HG03439 (cell line): ENCODE data around the gene ZSCAN22.
"Not testable (repeated sequence)": the region's sequence is repeated elsewhere in the genome, so short reads cannot be mapped to it uniquely, and the experiment has no call there.

Experiments used
- ATAC-seq: cut with Tn5 transposase; IDR thresholded peaks from one replicate; pipeline ENCODE4 v1.9.1; 2021; ENCODE audit warnings: mild to moderate bottlenecking, moderate library complexity; ENCODE audit not compliant: unreplicated experiment

ZSCAN22 gene

GRCh38 chr19:58368561-58369360 is 42.0 kb downstream of the ZSCAN22 start:
- ATAC-seq = no peak

- no peak for ATAC-seq
Measured at GRCh38 chr19:58372311-58373133, 45.7 kb downstream of the ZSCAN22 start.

- ATAC-seq = no peak
Measured at GRCh38 chr19:58374200-58374599, 47.4 kb downstream of the ZSCAN22 start.

- ATAC-seq = not testable (repeated sequence)
Measured at GRCh38 chr19:58376724-58377123, 49.9 kb downstream of the ZSCAN22 start.

- ATAC-seq = no peak
Measured at GRCh38 chr19:58379246-58379645, 52.5 kb downstream of the ZSCAN22 start.

- no peak for ATAC-seq
Measured at GRCh38 chr19:58380037-58380661, 53.4 kb downstream of the ZSCAN22 start.

- ATAC-seq = peak; percentile 76
Measured at GRCh38 chr19:58380662-58381459, 54.1 kb downstream of the ZSCAN22 start, which contains the start of gene ZNF837. Gene ZNF837, minus strand, starts transcription at chr19:58381030. Its CDS starts 11,698 bp downstream, at chr19:58369332.

GRCh38 chr19:58381460-58382212 is 54.8 kb downstream of the ZSCAN22 start:
- no peak for ATAC-seq

- no peak for ATAC-seq
Measured at GRCh38 chr19:58382997-58383603, 56.3 kb downstream of the ZSCAN22 start.

- ATAC-seq = no peak
Measured at GRCh38 chr19:58385313-58385890, 58.6 kb downstream of the ZSCAN22 start.

- ATAC-seq = peak; percentile 3
Measured at GRCh38 chr19:58385891-58386575, 59.2 kb downstream of the ZSCAN22 start.

GRCh38 chr19:58386576-58387337 is 60.0 kb downstream of the ZSCAN22 start, which contains the start of gene RPS5:
Gene RPS5, plus strand, starts transcription at chr19:58387269. Its CDS starts 869 bp downstream, at chr19:58388138.
- ATAC-seq = peak; percentile 80

- no peak for ATAC-seq
Measured at GRCh38 chr19:58387338-58388174, 60.8 kb downstream of the ZSCAN22 start.

GRCh38 chr19:58388175-58388526 is 61.4 kb downstream of the ZSCAN22 start:
- no peak for ATAC-seq
